GM21367 (cell line): ENCODE measurements around the gene PPP1R12A.
"Not testable (repeated sequence)": the region's sequence is repeated elsewhere in the genome, so short reads cannot be mapped to it uniquely, and the experiment has no call there.

Source experiments
- ATAC-seq: cut with Tn5 transposase; IDR thresholded peaks from one replicate; pipeline ENCODE4 v1.9.1; 2021; ENCODE audit not compliant: unreplicated experiment

Gene PPP1R12A

DNA sequence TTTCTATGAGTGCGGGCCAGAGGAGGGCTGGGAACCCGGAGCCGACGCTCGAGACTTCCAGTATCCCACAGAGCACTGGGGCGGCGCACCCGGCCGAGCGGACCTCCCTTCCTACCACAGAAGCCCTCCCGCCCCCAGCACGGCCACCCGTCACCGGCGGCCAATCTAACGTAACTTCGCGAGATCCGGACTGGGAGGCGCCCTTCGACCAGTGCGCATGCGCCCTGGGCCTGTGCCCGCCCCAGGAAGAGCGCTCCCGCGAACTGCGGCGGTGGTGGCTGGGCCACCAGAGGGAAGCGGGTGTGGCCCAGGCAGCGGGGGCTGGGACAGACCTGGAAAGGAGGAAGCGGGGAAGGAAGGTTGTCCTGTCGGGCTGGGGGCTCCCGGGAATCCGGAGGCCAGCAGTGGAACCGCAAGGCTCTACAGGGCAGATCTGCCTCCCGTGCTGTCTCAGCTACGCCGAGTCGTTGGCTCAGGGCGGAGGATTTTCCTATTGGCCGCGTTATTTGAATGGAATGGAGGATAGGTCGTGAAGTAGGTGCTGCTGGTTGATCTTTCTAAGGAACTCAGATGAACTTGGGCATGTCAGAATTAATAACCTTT, at the start of gene PPP1R12A:
Gene PPP1R12A (minus strand): TSS at position 77 of the 603 bp plus-strand sequence. CDS start 166 bp downstream, outside the sequence.
- ATAC-seq, result peak; percentile 83

DNA sequence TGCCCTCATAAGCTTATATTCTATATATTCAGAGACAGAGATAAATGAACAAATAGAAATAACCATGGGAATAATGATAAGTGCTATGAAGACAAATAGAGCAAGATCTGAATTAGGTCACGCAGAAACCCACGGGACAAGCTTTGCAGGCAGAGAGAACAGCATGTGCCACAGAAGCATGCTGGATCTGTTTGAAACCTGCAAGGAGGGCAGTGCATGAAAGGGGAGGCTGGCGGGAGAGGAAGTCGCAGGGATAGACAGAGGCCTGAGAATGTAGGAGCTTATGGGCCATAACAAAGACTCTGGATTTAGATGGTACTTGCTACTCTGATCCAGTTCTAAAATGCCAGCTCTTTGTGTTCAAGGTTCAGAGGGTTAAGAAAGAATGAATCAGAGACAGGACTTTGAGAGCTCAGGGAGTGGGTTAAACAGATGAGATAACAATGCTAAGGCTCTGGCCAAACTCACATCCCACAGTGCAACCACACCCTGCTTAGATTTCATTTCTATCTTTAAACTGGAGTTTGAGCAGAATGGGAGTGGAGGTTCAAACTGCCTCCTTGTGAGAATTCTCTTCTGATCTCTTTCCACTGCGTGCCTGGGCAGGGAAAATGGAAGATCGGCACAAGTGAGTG, 49.2 kb upstream of the PPP1R12A start:
- ATAC-seq, result no peak

DNA sequence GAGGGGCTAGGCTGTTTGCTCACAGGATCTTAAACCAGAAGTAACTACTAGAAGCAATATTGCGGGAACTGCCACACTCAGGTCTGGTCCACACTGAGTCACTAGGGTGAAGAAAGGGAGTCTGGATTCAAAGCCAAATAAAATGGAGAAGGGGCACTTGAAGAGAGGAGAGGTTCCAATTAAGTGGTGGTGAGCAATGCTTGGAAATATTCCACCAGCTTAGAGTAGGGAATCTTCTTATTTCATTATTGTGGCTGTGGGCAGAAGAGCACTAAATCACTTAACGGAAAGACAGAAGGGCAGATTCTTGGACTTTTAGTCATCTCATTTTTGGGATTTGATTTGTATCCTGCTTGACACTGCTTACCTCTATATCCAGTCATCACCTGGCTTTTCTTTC, 48.6 kb upstream of the PPP1R12A start:
- no peak for ATAC-seq

GRCh38 chr12:79982086-79983062, 47.5 kb upstream of the PPP1R12A start:
- no peak for ATAC-seq

GRCh38 chr12:79978692-79979091, 43.8 kb upstream of the PPP1R12A start:
- ATAC-seq, result no peak

- not testable (repeated sequence) for ATAC-seq
Observed at GRCh38 chr12:79977856-79978460, 43.1 kb upstream of the PPP1R12A start.

DNA sequence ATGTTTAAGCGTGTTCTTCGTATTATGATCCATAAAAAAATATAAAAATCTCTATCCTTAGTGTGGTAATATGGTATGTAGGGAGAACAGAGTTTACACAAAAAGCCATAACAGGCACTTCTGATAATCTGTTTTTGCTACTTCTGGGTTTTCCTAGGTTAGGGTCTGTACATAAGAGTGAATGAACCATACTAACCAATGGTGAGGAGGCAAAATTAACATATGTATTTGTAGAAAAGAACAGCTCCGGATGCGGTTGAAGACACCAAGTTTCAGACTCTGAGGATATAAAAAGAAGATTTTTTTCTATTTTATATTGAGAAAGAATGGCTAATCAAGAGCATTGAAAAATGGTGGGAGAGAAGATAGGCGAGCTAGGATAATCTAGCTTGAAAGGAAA, 40.2 kb upstream of the PPP1R12A start:
- no peak for ATAC-seq

DNA sequence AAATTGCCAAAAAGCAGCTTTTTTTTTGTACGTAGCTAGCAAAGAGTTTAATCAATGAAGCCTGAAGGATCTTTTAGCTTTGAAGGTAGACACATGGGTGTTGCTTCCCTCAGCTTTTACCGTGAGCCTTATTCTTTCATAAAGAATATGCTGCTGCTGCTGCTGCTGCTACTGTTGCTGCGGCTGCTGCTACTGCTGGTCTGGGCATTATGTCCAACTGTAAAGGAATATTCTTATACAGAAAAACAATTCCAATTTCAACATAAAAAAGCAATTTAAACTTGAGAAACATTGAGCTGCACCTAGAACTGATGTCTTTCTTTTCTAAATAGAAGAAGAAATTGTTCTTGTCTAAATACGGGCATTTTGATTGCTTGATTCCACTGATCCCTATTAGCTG, 38.9 kb upstream of the PPP1R12A start:
- no peak for ATAC-seq

GRCh38 chr12:79964100-79964627, 29.3 kb upstream of the PPP1R12A start:
- ATAC-seq, result no peak

DNA sequence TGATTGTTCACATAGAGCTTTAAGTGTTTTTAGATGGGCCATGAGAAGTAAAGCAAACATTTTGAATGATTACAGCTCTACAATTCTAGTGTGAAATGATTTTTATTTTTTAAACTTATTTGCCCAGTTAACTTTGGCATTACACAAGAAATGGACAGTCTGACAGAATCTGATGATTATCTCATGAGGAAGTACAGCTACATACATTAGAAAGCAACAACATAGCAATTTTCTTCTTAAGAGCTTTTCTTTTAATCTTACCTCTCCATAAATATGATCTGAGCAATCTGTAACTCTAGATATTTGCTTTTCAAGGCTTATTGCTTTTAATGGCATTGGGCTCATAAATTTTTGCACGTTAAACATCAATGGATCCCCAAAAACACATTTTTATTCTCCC, 26.5 kb upstream of the PPP1R12A start:
- ATAC-seq, result no peak

GRCh38 chr12:79959484-79959883, 24.6 kb upstream of the PPP1R12A start:
- ATAC-seq, result no peak

GRCh38 chr12:79956896-79957295, 22.0 kb upstream of the PPP1R12A start:
- ATAC-seq, result no peak

GRCh38 chr12:79955561-79955960, 20.7 kb upstream of the PPP1R12A start:
- no peak for ATAC-seq

DNA sequence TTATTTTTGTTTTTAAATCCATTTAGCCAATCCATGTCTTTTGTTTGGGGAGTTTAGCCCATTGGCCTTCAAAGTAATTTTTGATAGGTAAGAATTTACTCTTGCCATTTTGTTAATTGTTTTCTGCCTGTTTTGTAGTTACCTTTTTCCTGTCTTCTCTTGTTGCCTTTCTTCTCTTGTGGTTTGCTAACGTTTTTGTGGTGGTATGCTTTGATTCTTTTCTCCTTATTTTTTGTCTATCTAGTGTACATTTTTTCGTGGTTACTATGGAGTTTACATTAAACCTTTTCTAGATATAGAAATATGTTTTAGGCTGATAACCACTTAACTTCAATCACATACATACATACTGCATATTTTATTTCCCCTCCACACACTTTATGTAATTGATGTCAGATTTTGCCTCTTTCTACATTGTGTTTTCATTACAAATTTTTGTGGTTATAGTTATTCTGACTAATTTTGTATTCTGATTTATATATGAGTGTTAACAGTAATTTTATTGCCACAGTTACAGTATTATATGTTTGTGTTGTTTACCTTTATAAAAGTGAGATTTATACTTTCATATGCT, 19.2 kb upstream of the PPP1R12A start:
- no peak for ATAC-seq

DNA sequence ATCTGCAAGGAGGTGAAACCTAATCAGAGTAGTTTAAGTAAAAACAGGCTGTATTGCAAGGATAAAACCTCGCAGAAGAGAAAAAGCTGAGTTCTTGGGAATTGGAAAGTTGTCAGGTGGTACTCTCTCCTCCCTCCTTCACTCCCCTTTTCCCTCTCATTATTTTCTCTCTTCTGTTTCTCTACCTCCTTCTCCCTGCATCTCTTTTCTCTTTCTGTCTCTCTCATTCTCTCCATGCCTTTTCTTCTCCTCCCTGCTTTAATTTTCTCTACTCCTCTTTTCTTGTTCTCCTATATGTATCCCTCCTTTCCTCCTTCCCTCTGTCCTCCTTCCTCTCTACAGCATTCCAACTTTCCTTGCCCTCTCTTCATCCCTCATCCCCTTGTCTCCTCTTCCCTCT, 14.2 kb upstream of the PPP1R12A start:
- no peak for ATAC-seq

DNA sequence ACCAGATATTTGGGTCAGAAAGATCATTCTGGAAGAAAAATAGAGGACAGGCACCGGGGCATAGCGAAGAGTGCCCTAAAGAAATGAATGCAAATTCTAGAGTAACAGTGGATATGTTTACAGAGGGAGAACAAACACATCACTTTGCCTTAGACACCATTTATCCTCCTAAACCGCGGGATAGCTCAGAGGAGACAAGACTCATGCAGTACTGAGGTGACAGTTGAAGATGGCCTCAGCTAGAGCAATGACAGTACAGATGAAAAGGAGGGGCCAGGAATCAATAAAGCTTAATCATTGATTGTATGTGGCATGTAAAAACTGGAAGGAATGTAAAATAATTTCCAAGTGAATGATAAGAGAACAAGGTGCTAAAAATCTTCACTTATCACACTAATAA, 10.5 kb upstream of the PPP1R12A start:
- ATAC-seq, result no peak

GRCh38 chr12:79944565-79944964, 9.7 kb upstream of the PPP1R12A start:
- ATAC-seq, result no peak

DNA sequence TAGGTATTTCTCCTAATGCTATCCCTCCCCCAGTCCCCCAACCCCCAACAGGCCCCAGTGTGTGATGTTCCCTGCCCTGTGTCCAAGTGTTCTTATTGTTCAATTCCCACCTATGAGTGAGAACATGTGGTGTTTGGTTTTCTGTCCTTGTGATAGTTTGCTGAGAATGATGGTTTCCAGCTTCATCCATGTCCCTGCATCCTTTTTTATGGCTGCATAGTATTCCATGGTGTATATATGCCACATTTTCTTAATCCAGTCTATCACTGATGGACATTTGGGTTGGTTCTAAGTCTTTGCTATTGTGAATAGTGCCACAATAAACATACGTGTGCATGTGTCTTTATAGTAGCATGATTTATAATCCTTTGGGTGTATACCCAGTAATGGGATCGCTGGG, 7.9 kb upstream of the PPP1R12A start:
- ATAC-seq, result not testable (repeated sequence)

DNA sequence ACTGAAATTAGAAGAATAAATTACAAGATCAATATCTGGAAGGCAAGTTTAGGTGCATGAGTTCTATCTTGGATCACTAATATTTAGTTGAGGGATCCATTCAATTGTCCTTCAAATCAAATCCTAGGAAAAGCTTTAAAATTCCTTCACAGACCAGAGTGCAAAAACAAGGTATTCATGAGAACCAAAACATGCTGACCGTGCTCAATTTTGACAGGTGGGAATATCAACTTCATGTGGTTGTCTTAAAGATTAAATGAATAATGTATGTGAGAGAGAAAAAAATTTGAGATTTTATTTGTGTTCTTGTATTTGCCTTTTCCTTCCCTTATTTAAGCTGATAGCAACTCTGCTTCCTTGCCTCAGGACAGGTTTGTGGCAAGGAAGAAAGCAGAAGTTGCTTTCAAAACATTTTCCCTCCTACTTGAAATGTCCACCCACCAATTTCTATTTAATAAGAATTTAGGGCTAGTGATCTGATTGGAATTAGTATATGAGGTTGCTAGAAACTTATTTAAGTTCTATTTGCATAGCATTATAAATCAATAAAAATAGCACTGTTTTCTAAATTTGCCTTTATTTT, 4.9 kb upstream of the PPP1R12A start:
- no peak for ATAC-seq

- no peak for ATAC-seq
Observed at GRCh38 chr12:79938843-79939242, 3.9 kb upstream of the PPP1R12A start.
